Mucosa of descending colon (tissue), 3 donors: Measurements from ENCODE around the gene C1QTNF9B. TPM values are rescaled to one million over a fixed set of nuclear protein-coding genes. Genes with fewer than 3 reads are reported as not detected.

Source experiments
- ATAC-seq: fragments of 200-7000 bp; cut with Tn5 transposase; one replicate; pipeline ENCODE4 v1.9.1; 2020; ENCODE audit warnings: mild to moderate bottlenecking, moderate library complexity
- DNase-seq, 3 donors: peaks; one replicate each; pipeline ENCODE4 v3.0.0-alpha.2; 2020
- H3K36me3 ChIP-seq: fragments of 200-600 bp; one replicate; pipeline ENCODE4 v1.8.0; 2021; ENCODE audit warnings: low read depth, mild to moderate bottlenecking
- H3K4me1 ChIP-seq: fragments of 200-600 bp; one replicate; pipeline ENCODE4 v1.8.0; 2021; ENCODE audit warnings: low read depth, mild to moderate bottlenecking
- H3K4me3 ChIP-seq: fragments of 200-600 bp; one replicate; pipeline ENCODE4 v1.8.0; 2021; ENCODE audit warnings: mild to moderate bottlenecking
- H3K9me3 ChIP-seq: fragments of 200-600 bp; one replicate; pipeline ENCODE4 v1.8.0; 2021; ENCODE audit warnings: mild to moderate bottlenecking
- intact Hi-C, 2 donors: fragments of 100-400 bp; cut with DNase I in 1 of 2; cut with micrococcal nuclease in 1 of 2; formaldehyde crosslinking; loops; one replicate each; pipeline versions ENCODE4 v1.11.0 to v1.11.1; 2022; cut with DNase I, micrococcal nuclease
- total RNA-seq, 3 donors: library from RNA; stranded (reverse); fragmentation: NEBNext Ultra II Directional in 2 of 3; extraction: Animal tissue kit (Norgen Biotek cat#: 25700) in 2 of 3; gene quantifications; one replicate each; pipeline versions ENCODE4 v1.2.1 to v1.2.4, GENCODE V29; 2021 to 2023
- TF ChIP-seq, protein P1 (sequence below): fragments of 200-600 bp; IDR thresholded peaks from one replicate; pipeline ENCODE4 v1.8.0; 2022; ENCODE audit warnings: antibody characterized with exemption, mild to moderate bottlenecking
- donor health status: DM: no; HTN: no; CAD: no; lungs with moderate emphysema.
- donor health status: DM: no; HTN: no; CAD: no.
- donor health status: DM: no; HTN: yes; CAD: no.

The C1QTNF9B gene
- total RNA-seq, 3 donors from 2014 or later, result 0.32 TPM; not detected in 2

DNA sequence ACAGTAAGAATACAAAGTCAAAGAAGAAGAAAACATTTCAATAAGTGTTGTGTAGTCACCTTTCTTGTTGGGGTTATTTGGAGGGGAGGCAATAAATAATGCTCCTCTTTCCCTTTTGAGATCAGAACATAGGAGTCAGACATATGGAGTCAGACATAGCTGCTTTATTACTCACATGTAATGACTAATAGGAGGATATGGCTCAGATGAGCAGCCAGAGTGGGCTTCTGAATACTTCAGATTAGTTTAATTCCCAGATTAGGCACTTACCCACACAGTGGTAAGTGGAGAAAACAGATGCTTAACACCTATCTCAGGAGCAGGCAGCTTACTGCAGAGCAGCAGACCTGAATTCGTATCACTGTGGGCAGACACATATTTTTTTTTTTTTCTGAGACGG is 31.7 kb upstream of the C1QTNF9B start:
- DNase-seq (no peak), ATAC-seq (no peak)
- TF ChIP-seq, protein P1, sequence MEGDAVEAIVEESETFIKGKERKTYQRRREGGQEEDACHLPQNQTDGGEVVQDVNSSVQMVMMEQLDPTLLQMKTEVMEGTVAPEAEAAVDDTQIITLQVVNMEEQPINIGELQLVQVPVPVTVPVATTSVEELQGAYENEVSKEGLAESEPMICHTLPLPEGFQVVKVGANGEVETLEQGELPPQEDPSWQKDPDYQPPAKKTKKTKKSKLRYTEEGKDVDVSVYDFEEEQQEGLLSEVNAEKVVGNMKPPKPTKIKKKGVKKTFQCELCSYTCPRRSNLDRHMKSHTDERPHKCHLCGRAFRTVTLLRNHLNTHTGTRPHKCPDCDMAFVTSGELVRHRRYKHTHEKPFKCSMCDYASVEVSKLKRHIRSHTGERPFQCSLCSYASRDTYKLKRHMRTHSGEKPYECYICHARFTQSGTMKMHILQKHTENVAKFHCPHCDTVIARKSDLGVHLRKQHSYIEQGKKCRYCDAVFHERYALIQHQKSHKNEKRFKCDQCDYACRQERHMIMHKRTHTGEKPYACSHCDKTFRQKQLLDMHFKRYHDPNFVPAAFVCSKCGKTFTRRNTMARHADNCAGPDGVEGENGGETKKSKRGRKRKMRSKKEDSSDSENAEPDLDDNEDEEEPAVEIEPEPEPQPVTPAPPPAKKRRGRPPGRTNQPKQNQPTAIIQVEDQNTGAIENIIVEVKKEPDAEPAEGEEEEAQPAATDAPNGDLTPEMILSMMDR, result no peak
- no peaks in the 10 kb centered on the region for H3K4me1 ChIP-seq
- no peaks in the 10 kb centered on the region for H3K9me3 ChIP-seq
- no peak overlapping the region for H3K4me3 ChIP-seq
- intact Hi-C loops, result no loop called here
- H3K36me3 ChIP-seq, result no peaks in the 10 kb centered on the region

DNA sequence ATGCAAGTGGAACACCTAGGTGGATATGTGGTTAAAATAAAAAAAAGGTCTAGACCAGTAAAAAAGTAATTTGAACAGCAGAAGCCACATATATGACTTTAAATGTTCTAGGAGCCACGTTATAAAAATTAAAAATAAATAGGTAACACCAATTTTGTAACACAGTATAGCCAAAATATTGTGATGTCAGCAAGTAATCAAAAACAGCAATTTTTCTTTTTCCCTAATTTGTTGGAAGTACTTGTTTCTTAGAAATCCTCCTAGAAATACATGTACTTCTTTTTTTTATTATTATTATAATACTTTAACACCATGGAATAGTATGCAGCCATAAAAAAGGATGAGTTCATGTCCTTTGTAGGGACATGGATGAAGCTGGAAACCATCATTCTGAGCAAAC is 25.7 kb upstream of the C1QTNF9B start:
- Histone ChIP-seq H3K4me3 (no peak overlapping the region), H3K4me1 (no peaks in the 10 kb centered on the region), H3K36me3 (no peaks in the 10 kb centered on the region), H3K9me3 (no peaks in the 10 kb centered on the region)
- intact Hi-C loops, result no loop called here
- DNase-seq (no peak), ATAC-seq (no peak)
- TF ChIP-seq, protein P1, result no peak

DNA sequence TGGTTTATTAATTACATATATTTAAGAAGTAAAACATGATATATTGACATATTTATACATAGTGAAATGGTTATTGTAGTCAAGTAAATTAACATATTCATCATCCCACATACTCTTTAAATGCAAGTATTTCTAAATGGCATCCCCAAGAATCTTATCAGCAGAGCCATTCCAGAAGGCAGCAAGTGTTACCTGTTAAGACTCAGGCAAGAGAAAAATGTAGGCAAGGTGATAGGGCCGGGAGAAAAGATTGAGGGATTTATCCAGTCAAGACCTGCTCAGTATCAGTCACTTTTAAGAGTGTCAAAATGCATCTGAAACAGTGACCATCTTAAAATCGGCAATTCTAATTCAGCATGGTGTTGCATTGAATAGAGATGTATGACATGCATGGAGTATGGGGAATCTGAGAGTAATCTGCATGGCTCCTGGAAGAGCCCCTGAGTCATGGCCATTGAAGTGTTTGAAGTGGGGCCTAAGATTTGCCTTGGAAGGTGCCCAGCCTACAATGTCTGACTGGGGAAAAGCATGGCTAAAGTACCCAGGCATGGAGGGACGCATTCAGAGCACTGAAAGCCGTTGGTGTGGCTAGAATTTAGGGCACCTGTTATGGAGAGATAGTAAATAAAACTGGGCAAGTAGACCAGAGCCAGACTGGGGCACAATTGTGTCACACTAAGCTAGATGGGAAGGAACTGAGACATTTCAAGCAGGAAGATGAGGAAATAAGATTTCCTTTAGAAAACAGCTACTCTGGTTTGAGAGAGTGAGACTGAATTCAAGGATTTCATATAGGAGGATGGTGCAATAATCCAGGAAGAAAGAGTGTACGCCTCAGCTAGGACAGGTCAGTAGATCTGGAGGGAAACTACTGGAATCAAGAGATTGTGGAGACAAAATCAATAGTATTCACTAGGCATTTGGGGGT is 25.0 kb upstream of the C1QTNF9B start:
- Histone ChIP-seq H3K4me3 (no peak overlapping the region), H3K4me1 (no peaks in the 10 kb centered on the region), H3K9me3 (no peaks in the 10 kb centered on the region), H3K36me3 (no peaks in the 10 kb centered on the region)
- intact Hi-C loops, result no loop called here
- ATAC-seq (no peak), DNase-seq (no peak)
- TF ChIP-seq, protein P1, result no peak

DNA sequence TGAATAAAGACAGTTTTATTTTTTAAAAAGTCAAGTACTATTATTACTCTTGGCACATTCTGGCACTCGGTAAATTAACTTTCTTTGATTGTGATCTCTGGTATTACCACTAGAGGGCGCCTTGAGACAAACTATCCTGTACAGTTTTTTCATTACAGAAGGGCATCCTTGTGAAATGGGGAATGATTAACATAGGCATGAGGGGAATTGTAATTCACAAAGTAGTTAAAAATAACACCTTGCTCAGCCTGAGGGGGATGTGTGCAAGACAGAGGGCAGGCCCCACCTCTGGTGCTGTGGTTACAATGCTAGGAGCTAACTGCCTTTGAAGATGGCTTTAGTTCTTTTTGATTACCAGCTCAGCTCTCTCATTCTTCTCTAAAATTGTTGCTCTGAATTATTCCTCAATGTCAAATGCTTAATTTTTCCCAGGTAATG is 24.2 kb upstream of the C1QTNF9B start:
- TF ChIP-seq, protein P1, result no peak
- no peaks in the 10 kb centered on the region for H3K9me3 ChIP-seq
- DNase-seq (peak in 1 of 3 donors; percentile 35), ATAC-seq (peak; percentile 74)
- intact Hi-C loops, result no loop called here
- no peaks in the 10 kb centered on the region for H3K4me1 ChIP-seq
- H3K36me3 ChIP-seq, result no peaks in the 10 kb centered on the region
- no peak overlapping the region for H3K4me3 ChIP-seq

DNA sequence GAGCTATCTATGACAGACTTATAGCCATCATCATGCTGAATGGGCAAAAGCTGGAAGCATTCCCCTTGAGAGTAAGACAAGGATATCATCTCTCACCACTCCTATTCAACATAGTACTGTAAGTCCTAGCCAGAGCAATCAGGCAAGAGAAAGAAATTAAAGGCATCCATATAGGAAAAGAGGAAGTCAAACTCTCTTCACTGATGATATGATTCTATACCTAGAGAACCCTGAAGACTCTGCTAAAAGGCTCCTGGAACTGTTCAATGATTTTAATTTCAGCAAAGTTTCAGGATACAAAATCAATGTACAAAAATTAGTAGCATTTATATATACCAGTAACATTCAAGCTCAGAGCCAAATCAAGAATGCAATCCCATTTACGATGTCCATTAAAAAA is 21.7 kb upstream of the C1QTNF9B start:
- Histone ChIP-seq H3K4me3 (no peak overlapping the region), H3K36me3 (no peaks in the 10 kb centered on the region), H3K4me1 (no peaks in the 10 kb centered on the region), H3K9me3 (no peaks in the 10 kb centered on the region)
- ATAC-seq (no peak), DNase-seq (no peak)
- TF ChIP-seq, protein P1, result no peak
- intact Hi-C loops, result no loop called here
